ENCODE results near the gene ASTN2.

- TF ChIP-seq CTCF (conservative IDR thresholded peaks at IDR 0.05 in 1 of 2, IDR thresholded peaks at IDR 0.05 in 1 of 2; ENCODE audit: extremely low read depth in 1 of 2, insufficient read depth in 1 of 2, low read depth in 1 of 2, low read length in 2 of 2): no peak
- no peak for TF ChIP-seq EZH2 (IDR thresholded peaks at IDR 0.05; ENCODE audit: borderline replicate concordance, low read length)
Measured at GRCh38 chr9:117205806-117206205, 209.1 kb downstream of the ASTN2 start.
